ENCODE data around the gene RAB5IF. TPM values are rescaled to one million over a fixed set of nuclear protein-coding genes. Genes with fewer than 3 reads are reported as not detected.

Gene RAB5IF
- total and polyA plus RNA-seq, 2 of the 4 experiments (the other 2 are of a cell fraction) = 74.0 to 93.1 TPM

DNA sequence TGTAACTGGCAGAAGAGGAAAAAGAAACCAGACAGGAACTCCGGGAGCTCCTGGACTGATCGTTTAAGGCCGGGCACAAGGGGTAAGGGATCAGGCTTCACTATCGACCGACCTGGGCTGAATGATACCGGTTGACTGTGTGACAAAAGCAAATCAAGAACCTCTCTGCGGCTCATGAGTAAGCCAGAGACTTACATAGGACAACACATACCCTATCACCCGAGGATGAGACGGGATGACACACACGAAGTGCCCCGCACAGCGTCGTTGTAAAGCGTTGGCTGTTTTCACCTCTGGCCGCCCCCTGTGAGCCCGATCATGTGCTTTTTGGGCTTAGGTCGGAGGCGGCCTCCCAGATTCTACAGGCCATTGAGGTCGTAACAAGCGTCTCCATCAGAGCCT is 32.9 kb upstream of the RAB5IF start:
- Histone ChIP-seq H2BK120ac (ENCODE audit: low read depth, low read length) (peak overlapping the region; percentile 87), H2BK5ac (ENCODE audit: low read depth, low read length, poor library complexity, severe bottlenecking) (peak overlapping the region; percentile 6), H2BK15ac (ENCODE audit: low read depth, low read length) (peak overlapping the region; percentile 98; the same call in 2 of the 3 replicates), H2BK20ac (ENCODE audit: low read depth, low read length) (peak overlapping the region; percentile 57; the same call in 1 of the 2 replicates), H3K4me2 (ENCODE audit: low read depth, low read length) (peak overlapping the region; percentile 70), H3K4me1 (ENCODE audit: control insufficient read depth, insufficient read depth, low read length) (peaks cover 13% of the 10 kb centered on the region), H3K4ac (ENCODE audit: low read depth, low read length) (peak overlapping the region; percentile 98), H2AK5ac (ENCODE audit: low read depth, low read length) (peak overlapping the region; percentile 96), H3K56ac (ENCODE audit: extremely low read depth, insufficient read depth, low read length) (peak overlapping the region; percentile 47), H3K9me1 (ENCODE audit: insufficient read depth, low read length) (peaks cover 20% of the 10 kb centered on the region), H3K79me1 (ENCODE audit: low read depth in 1 of 2, low read length in 2 of 2) (peaks cover 17 to 34% of the 10 kb centered on the region in 2 experiments), H3K9me3 (ENCODE audit: control insufficient read depth, insufficient read depth, low read length) (no peaks in the 10 kb centered on the region), H3K36me3 (ENCODE audit: control insufficient read depth, insufficient read depth, low read length) (no peaks in the 10 kb centered on the region), H3K27me3 (ENCODE audit: control insufficient read depth, insufficient read depth, low read length) (no peaks in the 10 kb centered on the region), H4K20me1 (ENCODE audit: insufficient read depth, low read length) (peaks cover 23% of the 10 kb centered on the region), H4K5ac (ENCODE audit: low read depth, low read length) (peak overlapping the region; percentile 90), H3K14ac (replicated peaks; ENCODE audit: low read depth, low read length) (peak overlapping the region; percentile 97), H3K9ac (ENCODE audit: low read depth, low read length) (peak overlapping the region; percentile 20), H3K27ac (ENCODE audit: insufficient read depth, low read length) (peak overlapping the region; percentile 54), H4K91ac (ENCODE audit: insufficient read depth, low read depth, low read length) (peak overlapping the region; percentile 91), H3K18ac (ENCODE audit: low read depth, low read length) (peak overlapping the region; percentile 72), H3K4me3 (ENCODE audit: insufficient read depth, low read depth, low read length) (peak overlapping the region; percentile 26), H4K8ac (ENCODE audit: low read depth in 2 of 2, low read length in 2 of 2) (peak overlapping the region; percentile 99 to 100), H2AFZ (replicated peaks; ENCODE audit: low read length, poor library complexity) (peak overlapping the region; percentile 98), H2AK9ac (replicated peaks; ENCODE audit: low read depth, low read length, poor library complexity) (peak overlapping the region; percentile 95), H3K23ac (ENCODE audit: low read depth, low read length) (peak overlapping the region; percentile 78)
- dilution Hi-C loops (cut with HindIII; ENCODE audit: low sequenced_read_pairs, unreplicated experiment) = no loop called here
- in situ Hi-C loops (cut with MboI; ENCODE audit: low sequenced_read_pairs) = no loop called here
- BruUV-seq (replicated peaks) = no TSS peak
- intact Hi-C loops (cut with micrococcal nuclease) = no loop called here
- 0 out of 2 replicates have a peak, but pooled peaks have one; percentile 2 for TF ChIP-seq FOS (IDR thresholded peaks at IDR 0.05; ENCODE audit: low read depth, low read length)
- no peak for TF ChIP-seq CEBPB (IDR thresholded peaks at IDR 0.05; ENCODE audit: low read depth, low read length)
- DNase-seq (peak; percentile 51), ATAC-seq (ENCODE audit: low read depth) (peak; percentile 2; the same call in 1 of the 2 replicates)
- WGBS, 2 experiments (ENCODE audit: extremely low coverage in 2 of 2, insufficient read length in 1 of 2) = 21% methylated on average over 6 of the region's 20 CpGs; no CpG with 5 or more reads in 1 of the 2 experiments
- ChIA-PET POLR2A (ENCODE audit: unreplicated experiment) (interaction anchor here (0.5 kb wide), 1 partner anchor 20 kb away, joined by 5 read pairs; no protein-coding TSS in a partner anchor), CTCF (no interaction called here)
